Esophagus (tissue), 2 donors: ENCODE results near the gene PSMB4. TPM values are rescaled to one million over a fixed set of nuclear protein-coding genes. Genes with fewer than 3 reads are reported as not detected.

ENCODE experiments used
- H3K27ac ChIP-seq, 2 donors: one replicate each; pipeline ENCODE4 v1.5.1; 2013; ENCODE audit warnings: low read depth in 2 of 2, mild to moderate bottlenecking in 2 of 2, inconsistent platforms in 1 of 2, low read length in 1 of 2, moderate library complexity in 1 of 2
- H3K27me3 ChIP-seq, 2 donors: one replicate each; pipeline ENCODE4 v1.6.1; 2013; ENCODE audit warnings: low read length in 2 of 2, control low read depth in 1 of 2, mild to moderate bottlenecking in 1 of 2; ENCODE audit not compliant: insufficient read depth in 2 of 2, control insufficient read depth in 1 of 2
- H3K36me3 ChIP-seq, 2 donors: one replicate each; pipeline ENCODE4 v1.6.1; 2013; ENCODE audit warnings: low read length in 1 of 2; ENCODE audit not compliant: control insufficient read depth in 2 of 2, insufficient read depth in 2 of 2
- H3K4me1 ChIP-seq, 2 donors: one replicate each; pipeline ENCODE4 v1.6.1; 2013; ENCODE audit warnings: low read length in 1 of 2; ENCODE audit not compliant: control insufficient read depth in 2 of 2, insufficient read depth in 2 of 2
- H3K4me3 ChIP-seq, 2 donors: one replicate each; pipeline ENCODE4 v1.5.1; 2013; ENCODE audit warnings: low read length in 2 of 2, mild to moderate bottlenecking in 2 of 2, low read depth in 1 of 2, moderate library complexity in 1 of 2
- H3K9me3 ChIP-seq, 2 donors: one replicate each; pipeline ENCODE4 v1.6.1; 2013; ENCODE audit warnings: mild to moderate bottlenecking in 2 of 2, low read depth in 1 of 2, low read length in 1 of 2, moderate library complexity in 1 of 2; ENCODE audit not compliant: control insufficient read depth in 2 of 2, insufficient read depth in 1 of 2
- WGBS, 2 donors: extraction: QIAGEN DNeasy Blood & Tissue Kit; methylation state at CpG; one replicate each; pipeline ENCODE4 v1.1.7; 2013; 5-methylcytosine and 5-hydroxymethylcytosine counted together
- polyA plus RNA-seq, 2 donors: library from polyadenylated mRNA; stranded (reverse); fragments of 200-250 nt; gene quantifications; one replicate each; pipeline ENCODE4 v1.2.3, GENCODE V29; 2013
- donor health status: healthy with polysubstance abuse.
- donor health status: Bipolar disorder and iron deficiency.

The PSMB4 gene
- polyA plus RNA-seq, 2 donors = 223 to 250 TPM

- Histone ChIP-seq H3K27me3 (no peaks in the 10 kb centered on the region), H3K4me3 (no peak overlapping the region), H3K4me1 (peaks cover 3 to 9% of the 10 kb centered on the region in 2 donors), H3K9me3 (no peaks in the 10 kb centered on the region), H3K36me3 (peaks cover 0 to 23% of the 10 kb centered on the region in 2 donors), H3K27ac (no peak overlapping the region)
- WGBS, 2 donors = 83 to 90% methylated on average over 20 of the region's 20 CpGs
These were observed 30.7 kb upstream of the PSMB4 start for GRCh38 chr1:151368393-151369301.

GRCh38 chr1:151369302-151369610 lies 30.1 kb upstream of the PSMB4 start:
- H3K36me3 ChIP-seq = peaks cover 0 to 22% of the 10 kb centered on the region in 2 donors
- H3K4me1 ChIP-seq = peaks cover 3 to 9% of the 10 kb centered on the region in 2 donors
- WGBS, 2 donors = 91 to 93% methylated on average over 7 of the region's 7 CpGs

GRCh38 chr1:151369621-151370048 lies 29.7 kb upstream of the PSMB4 start:
- peaks cover 0 to 19% of the 10 kb centered on the region in 2 donors for H3K36me3 ChIP-seq
- peaks cover 3 to 9% of the 10 kb centered on the region in 2 donors for H3K4me1 ChIP-seq
- no peaks in the 10 kb centered on the region for H3K27me3 ChIP-seq
- H3K9me3 ChIP-seq = no peaks in the 10 kb centered on the region
- H3K27ac ChIP-seq = no peak overlapping the region
- WGBS, 2 donors = 87% methylated on average over 15 of the region's 15 CpGs
- H3K4me3 ChIP-seq = no peak overlapping the region

More at GRCh38 chr1:151369302-151369610, 30.1 kb upstream of the PSMB4 start:
- Histone ChIP-seq H3K27me3 (no peaks in the 10 kb centered on the region), H3K9me3 (no peaks in the 10 kb centered on the region), H3K4me3 (no peak overlapping the region), H3K27ac (no peak overlapping the region)

GRCh38 chr1:151370211-151370911 lies 29.0 kb upstream of the PSMB4 start:
- Histone ChIP-seq H3K27ac (no peak overlapping the region), H3K4me3 (no peak overlapping the region), H3K36me3 (peaks cover 0 to 12% of the 10 kb centered on the region in 2 donors), H3K9me3 (no peaks in the 10 kb centered on the region), H3K27me3 (no peaks in the 10 kb centered on the region), H3K4me1 (peaks cover 3 to 9% of the 10 kb centered on the region in 2 donors)
- WGBS, 2 donors = 60 to 63% methylated on average over 6 of the region's 6 CpGs

- Histone ChIP-seq H3K4me1 (peaks cover 3 to 9% of the 10 kb centered on the region in 2 donors), H3K9me3 (no peaks in the 10 kb centered on the region), H3K27ac (peak overlapping the region; percentile 71 to 81), H3K36me3 (peaks cover 0 to 7% of the 10 kb centered on the region in 2 donors), H3K4me3 (peak overlapping the region; percentile 25 to 40), H3K27me3 (no peaks in the 10 kb centered on the region)
- WGBS, 2 donors = 15 to 24% methylated on average over 9 of the region's 9 CpGs
These were observed 27.9 kb upstream of the PSMB4 start for GRCh38 chr1:151371370-151372057.

GRCh38 chr1:151372058-151372934 lies 27.1 kb upstream of the PSMB4 start, which contains the start of gene SELENBP1:
Gene SELENBP1, minus strand, starts transcription at chr1:151372705. Its CDS starts 64 bp downstream, at chr1:151372641.
- H3K36me3 ChIP-seq = peaks cover 0 to 4% of the 10 kb centered on the region in 2 donors
- peaks cover 3 to 9% of the 10 kb centered on the region in 2 donors for H3K4me1 ChIP-seq
- WGBS, 2 donors = 20 to 30% methylated on average over 11 of the region's 11 CpGs
- peak within 1 kb of the TSS; percentile 71 to 81 for H3K27ac ChIP-seq
- H3K27me3 ChIP-seq = no peaks in the 10 kb centered on the region
- no peaks in the 10 kb centered on the region for H3K9me3 ChIP-seq
- H3K4me3 ChIP-seq = peak within 1 kb of the TSS; percentile 25 to 40

- no peak overlapping the region for H3K4me3 ChIP-seq
- 79 to 81% methylated on average over 14 of the region's 14 CpGs for WGBS, 2 donors
- H3K9me3 ChIP-seq = no peaks in the 10 kb centered on the region
- peaks cover 3 to 9% of the 10 kb centered on the region in 2 donors for H3K4me1 ChIP-seq
- no peaks in the 10 kb centered on the region for H3K27me3 ChIP-seq
- H3K27ac ChIP-seq = no peak overlapping the region
- H3K36me3 ChIP-seq = peaks cover 0 to 4% of the 10 kb centered on the region in 2 donors
These were observed 26.2 kb upstream of the PSMB4 start for GRCh38 chr1:151373196-151373595.

- Histone ChIP-seq H3K4me3 (no peak overlapping the region), H3K4me1 (no peaks in the 10 kb centered on the region), H3K27ac (no peak overlapping the region), H3K27me3 (no peaks in the 10 kb centered on the region), H3K36me3 (no peaks in the 10 kb centered on the region), H3K9me3 (no peaks in the 10 kb centered on the region)
- 68 to 72% methylated on average over 3 of the region's 3 CpGs for WGBS, 2 donors
These were observed 22.1 kb upstream of the PSMB4 start for GRCh38 chr1:151377150-151377884.
